RCC 7860 (cell line): ENCODE results near the gene CDC42EP2.
A peak's percentile ranks its signal among the peaks of the same experiment; 100 is the strongest.

Experiments used
- DNase-seq: peaks from one replicate; pipeline ENCODE4 v3.0.0-alpha.2; 2015; ENCODE audit warnings: low spot score
- FAIRE-seq: peaks from 2 replicates; lab custom pipeline; 2012; peaks lifted over from hg19 to GRCh38; lab: Jason Lieb, UNC

Gene CDC42EP2

DNA sequence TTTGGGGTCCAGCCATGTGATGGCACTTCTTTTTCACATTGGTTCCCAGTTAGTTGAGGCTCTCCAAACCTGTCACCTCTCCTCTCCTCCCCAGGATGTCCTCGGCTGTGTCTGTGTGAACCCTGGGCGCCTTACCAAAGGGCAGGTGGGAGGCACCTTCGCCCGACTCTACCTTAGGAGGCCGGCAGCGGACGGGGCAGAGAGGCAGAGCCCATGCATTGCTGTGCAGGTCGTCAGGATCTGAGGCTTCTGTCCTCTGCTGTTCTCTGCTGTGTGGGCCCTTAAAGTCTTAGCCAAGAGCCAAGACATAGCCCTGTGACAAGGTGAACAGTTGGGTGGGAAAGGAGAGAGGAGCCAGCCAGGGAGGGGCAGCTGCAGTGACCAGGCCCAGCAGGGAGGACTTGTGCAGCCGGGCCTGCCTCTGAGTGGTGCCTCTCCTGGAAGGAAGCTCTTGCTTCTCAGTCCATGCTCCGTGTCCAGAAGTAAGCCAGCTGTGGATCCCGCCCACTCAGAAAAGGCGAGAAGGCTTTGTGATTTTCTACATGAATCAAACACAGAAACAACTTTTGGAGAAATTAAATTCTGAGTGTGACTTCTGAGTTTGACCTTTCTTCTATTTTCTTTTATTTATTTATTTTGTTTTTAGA lies 17.5 kb upstream of the CDC42EP2 start:
- no peak for FAIRE-seq

GRCh38 chr11:65298131-65298535 lies 16.5 kb upstream of the CDC42EP2 start:
- FAIRE-seq (no peak), DNase-seq (no peak)

More for the DNA sequence above, 17.5 kb upstream of the CDC42EP2 start:
- DNase-seq: no peak

DNA sequence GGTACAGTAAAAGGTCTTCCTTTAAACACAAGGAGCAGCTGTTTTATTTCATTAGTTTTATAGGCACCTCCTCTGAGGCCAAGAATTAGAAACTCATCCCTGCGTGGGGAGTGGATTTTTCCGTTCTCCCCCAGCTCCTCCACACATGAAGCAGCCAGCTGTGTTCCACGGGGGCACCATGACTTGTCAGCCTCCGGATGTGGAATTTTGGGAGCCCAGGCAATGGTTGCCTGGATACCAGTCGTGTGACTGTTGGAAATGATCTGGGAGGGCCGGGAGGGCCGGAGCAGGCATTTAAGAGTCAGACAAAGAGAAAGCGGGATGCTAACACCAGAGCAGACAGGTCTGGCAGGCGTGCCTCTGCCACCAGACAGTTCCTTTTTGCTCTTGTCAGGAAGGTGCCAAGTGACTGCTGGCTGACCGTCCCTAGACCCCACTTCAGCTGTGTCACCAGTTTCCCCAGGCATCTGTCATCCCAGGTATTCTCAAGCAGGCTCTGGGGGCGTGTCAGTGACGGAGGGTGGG lies 15.9 kb upstream of the CDC42EP2 start:
- no peak for FAIRE-seq
- DNase-seq: no peak

GRCh38 chr11:65300621-65301275 lies 13.9 kb upstream of the CDC42EP2 start:
- FAIRE-seq (no peak), DNase-seq (no peak)

DNA sequence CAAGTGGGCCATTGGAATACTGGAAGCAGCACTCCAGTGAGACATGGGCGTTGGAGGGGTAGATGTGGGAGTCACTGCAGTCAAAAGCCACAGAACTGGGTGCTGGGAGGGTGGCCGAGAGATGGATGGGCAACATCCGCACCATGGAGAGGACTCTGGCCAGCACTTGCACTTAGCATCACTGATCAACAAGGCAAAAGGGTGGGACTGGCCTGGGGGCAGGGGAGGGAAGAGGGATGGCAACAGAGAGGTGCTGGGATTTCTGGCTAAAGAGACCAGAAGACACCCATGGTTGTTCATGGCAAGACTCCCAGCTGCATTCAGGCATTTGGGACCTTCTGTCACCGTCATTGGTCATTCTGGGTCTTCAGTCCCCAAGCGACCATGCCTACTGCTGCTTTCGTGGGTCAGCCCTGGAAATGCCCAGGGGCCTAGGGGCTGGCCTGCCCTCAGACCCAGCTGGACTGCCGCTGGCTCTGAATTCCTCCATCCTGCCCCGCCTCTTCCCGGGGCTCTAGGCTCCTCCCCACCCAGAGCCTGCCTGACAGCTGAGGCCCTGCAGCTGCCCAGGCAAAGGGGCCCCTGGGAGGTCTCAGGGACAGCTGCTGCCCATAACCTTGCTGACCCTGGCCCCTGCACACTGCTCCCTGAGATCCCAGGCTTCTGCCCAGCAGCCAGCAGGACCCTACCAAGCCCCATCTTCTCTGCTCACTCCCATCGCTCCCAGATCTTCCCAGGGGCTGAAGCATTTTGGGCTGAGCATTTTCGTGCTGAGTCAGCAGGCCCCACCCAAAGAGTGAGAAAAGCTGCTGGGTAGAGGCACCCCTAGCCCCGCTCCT lies 13.0 kb upstream of the CDC42EP2 start:
- no peak for FAIRE-seq
- no peak for DNase-seq

- no peak for FAIRE-seq
These were observed 11.1 kb upstream of the CDC42EP2 start for GRCh38 chr11:65303555-65303954.

DNA sequence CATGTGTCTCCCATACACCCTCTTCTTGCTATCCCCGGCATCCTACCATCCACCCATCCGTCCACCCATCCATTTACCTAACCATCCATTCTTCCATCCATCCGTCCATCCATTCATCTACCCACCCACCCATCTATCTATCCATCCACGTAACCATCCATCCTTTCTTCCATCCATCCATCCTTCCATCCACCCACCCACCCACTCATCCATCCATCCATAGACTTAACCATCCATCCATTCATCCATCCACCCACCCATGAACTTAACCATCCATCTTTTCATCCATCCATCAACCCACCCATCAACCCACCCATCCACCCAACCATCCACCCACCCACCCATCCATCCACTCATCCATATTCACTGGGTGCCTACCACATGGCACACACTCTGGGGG lies 10.6 kb upstream of the CDC42EP2 start:
- no peak for DNase-seq
- no peak for FAIRE-seq

More at GRCh38 chr11:65303555-65303954, 11.1 kb upstream of the CDC42EP2 start:
- DNase-seq: no peak

DNA sequence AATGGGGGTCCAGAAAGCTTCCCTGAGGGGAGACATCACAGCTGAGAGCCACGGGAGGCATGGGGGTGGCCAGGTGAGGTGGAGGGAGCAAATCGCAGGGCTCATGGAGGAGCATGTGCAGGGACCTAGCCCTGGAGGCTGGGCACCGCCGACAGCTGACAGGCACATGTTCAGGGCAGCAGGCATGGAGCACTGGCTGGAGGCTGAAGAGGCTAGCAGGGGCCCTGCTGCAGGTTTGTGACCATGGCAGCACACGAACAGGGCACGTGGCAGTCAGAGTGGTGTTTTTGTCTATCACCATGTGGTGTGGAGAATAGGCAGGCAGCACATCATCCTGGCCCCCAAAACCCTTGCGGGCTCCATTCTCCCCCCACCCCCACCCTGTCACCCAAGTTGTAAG lies 10.1 kb upstream of the CDC42EP2 start:
- no peak for FAIRE-seq
- DNase-seq: no peak

DNA sequence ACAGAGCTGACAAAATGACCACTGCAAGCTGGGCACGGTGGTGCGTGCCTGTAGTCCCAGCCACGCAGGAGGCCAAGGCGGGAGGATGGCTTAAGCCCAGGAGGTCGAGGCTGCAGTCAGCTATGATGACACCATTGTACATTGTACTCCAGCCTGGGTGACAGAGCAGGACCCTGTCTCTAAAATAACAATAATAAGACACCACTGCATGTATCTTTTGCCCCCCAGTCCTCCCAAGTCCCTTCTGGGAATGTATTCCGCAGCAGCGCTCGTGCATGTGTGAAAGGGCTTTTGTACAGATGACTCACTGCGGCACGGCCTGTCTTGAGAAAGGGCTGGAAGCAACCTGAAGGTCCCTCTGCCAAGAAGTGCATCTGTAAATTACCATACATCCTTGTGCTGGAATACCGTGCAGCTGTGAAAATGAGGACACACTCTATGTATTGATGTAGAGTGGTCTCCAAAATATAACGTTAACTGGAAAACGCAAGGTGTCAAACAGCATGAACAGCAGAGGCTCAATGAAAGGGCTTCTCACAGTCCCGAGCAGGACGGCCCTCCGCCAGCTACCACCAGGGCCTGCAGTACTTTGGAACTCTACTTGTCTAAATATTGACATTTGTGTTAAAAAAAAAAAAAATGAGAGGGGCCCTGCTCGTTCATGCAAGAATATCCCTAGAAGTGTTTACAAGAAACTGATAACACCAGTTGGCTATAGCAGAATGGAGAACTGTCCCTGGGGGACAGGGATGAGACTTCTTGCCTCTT lies 9.0 kb upstream of the CDC42EP2 start:
- FAIRE-seq: no peak

GRCh38 chr11:65307298-65308229 lies 7.1 kb upstream of the CDC42EP2 start:
- DNase-seq: peak; percentile 11
- no peak for FAIRE-seq

More for the DNA sequence above, 9.0 kb upstream of the CDC42EP2 start:
- no peak for DNase-seq

DNA sequence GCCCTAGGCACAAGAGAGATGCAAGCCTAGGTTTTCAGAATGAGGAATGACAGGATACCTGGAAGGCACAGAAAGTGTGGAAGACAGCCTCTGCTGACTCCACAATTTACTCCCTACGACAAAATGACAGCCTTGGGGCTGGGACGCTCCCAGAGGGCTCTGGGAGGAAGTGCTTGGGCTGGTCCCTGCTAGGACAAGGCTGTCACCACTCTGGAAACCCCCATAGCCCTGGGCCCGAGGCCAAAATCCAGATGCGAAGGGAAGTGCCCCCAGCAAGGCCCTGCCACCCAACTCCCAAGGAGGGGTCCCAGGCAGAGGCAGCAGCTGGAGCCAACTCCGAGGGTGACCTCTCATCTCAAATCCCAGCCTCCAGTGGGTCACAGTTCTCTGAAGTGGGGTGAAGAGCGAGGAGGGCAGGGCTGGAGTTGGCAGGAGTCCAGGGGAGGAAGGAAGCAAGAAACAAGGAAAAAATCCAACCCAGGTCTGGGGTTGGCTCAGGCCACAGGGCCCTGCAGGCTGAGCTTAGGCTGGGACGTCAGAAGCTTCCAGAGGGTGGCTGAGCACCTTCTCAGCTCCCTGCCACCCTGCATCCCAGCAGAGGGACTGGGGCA lies 6.3 kb upstream of the CDC42EP2 start:
- DNase-seq (no peak), FAIRE-seq (no peak)

DNA sequence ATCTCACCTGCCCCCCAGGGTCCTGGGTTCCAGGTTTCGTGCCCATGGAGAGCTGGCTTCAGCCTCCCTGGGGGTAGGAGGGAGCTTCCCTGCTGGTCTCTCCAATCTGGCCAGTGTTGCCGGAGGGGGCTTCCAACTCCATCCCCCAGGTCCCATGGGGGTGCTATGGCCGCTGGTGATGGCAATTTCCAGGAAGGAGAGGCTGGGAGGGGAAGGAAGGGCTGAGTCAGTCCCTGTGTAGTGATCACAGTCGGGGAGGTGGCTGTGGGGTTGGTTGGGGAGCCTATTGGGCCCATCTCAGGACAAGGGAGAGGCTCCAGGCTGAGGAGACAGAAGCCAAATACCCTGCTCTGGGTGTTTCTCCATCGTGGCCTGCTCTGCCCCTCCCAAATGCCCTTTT lies 5.7 kb upstream of the CDC42EP2 start:
- no peak for FAIRE-seq
- no peak for DNase-seq

GRCh38 chr11:65310215-65310614 lies 4.5 kb upstream of the CDC42EP2 start:
- FAIRE-seq: no peak
- no peak for DNase-seq

- DNase-seq: no peak
- no peak for FAIRE-seq
These were observed 3.9 kb upstream of the CDC42EP2 start for GRCh38 chr11:65310736-65311135.

GRCh38 chr11:65311170-65311678 lies 3.4 kb upstream of the CDC42EP2 start:
- DNase-seq (no peak), FAIRE-seq (no peak)

DNA sequence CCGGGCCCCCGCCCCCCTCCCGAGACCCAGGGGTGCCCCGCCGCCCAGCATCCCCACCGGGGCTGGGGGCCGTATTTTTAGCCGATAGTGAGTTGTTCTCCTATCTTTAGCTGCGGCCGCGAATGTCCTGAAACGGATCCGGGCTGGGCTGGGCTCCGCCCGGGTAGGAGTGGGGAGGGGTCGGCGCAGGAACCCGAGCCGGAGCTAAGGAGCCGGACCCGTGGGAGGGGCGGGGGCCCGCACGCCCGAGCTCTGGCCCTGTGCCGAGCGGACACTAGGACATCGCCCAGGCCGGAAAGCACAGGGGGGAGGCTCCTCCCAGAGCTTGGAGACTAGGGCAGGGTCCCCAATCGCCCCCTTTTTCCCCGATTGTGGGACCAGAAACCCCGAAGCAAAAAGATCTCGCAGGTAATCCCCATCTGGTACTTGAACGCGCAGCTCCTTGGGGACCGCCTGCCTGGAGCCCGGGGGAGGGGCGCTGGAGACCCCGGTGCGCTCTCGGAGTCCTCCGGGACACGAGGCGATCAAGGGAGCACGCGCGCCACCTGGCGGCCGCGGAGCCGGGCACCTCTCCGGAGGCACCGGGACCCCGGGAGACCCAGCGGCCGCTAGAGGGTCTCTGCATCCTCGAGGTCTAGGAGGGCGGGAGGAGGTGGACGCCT lies 669 bp downstream of the CDC42EP2 start:
- DNase-seq (peak; percentile 48), FAIRE-seq (no peak)

DNA sequence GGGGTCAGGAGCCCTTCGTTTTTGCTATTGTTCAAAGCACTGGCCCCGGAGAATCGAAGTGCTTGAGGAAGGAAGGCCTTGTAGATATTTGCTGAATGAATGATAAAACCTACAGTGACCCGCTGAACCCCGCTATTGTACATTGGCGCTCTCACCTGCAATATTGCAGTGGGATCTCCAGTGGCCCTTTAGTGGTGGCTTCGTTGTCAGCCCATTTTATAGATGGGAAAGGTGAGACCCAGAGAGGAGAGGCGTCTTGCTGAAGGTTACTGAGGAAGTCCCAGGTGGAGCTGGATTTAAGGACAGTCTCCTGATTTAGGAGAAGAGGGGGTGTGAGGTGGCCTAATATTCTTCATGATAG lies 1.2 kb downstream of the CDC42EP2 start:
- FAIRE-seq (no peak), DNase-seq (no peak)

- DNase-seq (no peak), FAIRE-seq (no peak)
These were observed 1.8 kb downstream of the CDC42EP2 start for GRCh38 chr11:65316227-65317024.
